ENCODE data around the gene CSPG5.

CSPG5 gene

DNA sequence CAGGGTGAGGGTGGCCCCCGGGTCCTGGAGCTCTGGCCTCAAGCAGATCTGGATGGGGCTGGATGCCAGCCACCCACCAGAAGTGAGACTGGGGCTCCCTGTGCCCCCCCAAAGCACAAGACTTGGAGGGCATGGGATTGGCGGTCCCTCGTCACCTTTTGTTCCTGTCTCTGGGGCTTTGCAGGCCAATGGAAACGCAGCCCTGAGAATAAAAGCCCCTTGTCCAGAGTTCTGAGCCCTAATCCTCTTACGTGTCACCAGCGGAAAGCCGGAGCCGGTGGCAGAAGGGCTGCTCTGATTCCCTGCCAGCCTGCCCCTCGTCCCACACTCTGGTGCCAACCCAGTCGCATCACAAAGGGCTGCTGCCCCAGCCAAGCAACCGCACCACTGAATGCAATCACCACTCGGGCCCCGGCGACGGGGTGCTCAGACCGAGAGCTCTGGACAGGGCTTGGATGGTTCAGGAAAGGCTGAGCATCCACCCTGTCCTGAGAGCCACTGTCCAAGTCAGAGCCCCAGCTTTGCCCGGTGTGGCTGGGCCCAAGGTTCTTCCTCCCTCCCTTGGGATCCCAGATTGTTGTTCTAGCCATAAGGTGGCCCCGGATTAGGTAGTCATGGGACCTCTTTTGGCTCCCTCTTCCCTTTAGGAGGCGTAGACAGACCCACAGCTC lies 42.3 kb downstream of the CSPG5 start:
- no peak for FAIRE-seq

DNA sequence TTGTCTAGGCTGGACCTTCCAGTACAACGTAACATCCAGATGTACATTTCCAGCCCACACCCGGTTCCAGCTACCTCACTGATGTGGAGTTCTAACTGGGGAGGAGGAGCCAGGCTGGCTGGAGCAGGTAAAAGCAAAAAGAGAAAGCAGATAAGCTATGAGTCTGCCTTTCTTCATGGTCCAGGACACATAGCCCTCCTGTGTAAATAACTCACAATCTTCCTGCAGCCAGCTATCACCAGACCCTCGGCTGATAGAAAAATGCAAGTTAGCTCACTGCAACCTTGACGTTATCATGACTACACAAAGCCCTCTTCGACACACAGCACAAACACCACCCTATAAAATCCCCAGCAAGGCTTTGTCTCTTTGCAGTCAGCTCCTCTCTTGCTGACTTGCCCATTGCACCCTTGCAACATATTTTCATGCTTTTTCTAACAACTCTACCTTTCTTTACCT lies 44.6 kb downstream of the CSPG5 start:
- no peak for FAIRE-seq

DNA sequence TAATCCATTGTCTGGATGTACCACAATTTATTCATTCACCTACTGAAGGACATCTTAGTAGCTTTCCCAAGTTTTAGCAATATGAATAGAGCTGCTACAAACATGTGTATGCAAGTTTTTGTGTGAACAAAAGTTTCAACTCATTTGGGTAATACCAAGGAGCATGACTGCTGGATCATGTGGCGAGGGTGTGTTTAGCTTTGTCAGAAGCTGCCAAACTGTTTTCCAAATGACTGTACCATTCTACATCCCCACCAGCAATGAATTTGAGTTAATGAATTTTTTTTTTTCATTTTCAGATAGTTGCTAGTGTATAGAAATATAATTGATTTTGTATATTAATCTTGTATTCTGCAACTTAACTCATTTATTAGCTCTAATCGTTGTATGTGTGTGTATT lies 45.2 kb downstream of the CSPG5 start:
- FAIRE-seq: no peak

DNA sequence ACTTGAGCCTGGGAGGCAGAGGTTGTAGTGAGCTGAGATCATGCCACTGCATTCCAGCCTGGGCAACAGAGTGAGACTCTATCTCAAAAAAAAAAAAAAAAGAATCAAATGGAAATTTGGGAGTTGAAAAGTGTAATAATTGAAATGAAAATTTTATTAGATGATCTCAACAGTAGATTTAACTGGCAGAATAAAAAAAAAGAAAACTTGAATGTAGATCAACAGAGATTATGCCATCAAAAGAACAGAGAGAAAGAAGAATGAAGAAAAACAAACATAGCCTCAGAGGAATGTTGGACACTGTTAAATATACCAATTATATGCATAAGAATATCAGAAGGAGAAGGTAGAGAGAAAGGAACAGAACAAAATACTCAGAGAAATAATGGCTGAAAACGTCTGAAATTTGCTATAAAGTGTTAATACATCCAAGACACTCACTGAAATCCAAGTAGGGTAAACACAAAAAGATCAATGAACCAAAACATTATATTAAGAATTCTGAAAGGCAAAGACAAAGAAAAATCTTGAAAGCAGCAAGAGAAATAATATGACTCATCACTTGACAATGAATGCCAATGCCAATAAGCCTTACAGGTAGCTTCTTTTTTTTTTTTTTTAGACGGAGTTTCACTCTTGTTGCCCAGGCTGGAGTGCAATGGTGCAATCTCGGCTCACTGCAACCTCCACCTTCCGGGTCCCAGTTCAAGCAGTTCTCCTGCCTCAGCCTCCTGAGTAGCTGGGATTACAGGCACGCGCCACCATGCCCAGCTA lies 50.5 kb downstream of the CSPG5 start:
- FAIRE-seq: no peak

DNA sequence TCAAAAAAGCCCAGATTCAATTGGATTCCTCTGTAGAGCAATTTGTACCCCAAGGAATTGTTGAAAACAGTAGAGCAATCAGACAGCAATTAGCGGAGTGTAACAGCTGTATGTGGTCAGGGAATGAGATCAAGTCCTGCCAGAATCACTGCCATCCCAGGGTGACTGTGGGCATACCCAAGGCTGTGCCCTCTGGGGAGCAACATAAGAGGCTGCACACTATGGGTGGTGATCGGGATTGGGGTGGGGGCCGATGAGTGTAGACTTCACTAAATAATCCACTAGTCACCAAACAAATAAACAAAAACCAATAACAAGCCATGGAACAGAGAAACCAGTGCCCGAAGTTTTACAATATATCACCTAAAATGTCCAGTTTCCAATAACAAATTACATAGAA lies 53.0 kb downstream of the CSPG5 start:
- no peak for FAIRE-seq

DNA sequence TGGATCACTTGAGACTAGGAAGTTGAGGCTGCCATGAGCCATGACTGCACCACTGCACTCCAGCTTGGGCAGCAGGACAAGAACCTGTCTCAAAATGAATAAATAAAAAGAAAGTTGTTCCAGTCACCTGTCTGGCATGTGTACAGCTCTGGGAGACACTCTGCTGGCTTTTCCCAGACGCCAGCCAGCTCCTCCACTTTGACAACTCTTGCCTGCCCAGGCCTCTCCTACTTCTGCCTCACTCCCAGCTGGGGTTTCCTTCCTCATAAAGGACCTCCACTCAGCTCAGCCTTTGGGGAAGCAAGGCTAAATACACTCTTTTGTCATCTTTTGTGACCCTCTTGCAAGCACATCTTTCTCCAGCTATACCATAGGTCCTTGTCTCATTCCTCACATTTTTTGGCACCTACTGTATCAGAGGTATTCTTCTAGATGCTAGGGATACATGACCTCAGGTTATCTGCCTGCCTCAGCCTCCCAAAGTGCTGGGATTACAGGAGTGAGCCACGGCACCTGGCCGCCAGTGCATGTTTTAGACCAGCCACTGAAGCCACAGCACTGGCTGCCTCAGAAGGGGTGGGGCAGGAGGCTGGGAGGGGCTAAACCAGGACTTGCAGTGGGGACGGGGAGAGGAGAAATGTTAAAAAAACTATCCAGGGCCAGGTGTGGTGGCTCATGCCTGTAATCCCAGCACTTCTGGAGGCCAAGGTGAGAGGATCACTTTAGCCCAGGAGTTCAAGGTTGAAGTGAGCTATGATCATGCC lies 55.2 kb downstream of the CSPG5 start:
- no peak for FAIRE-seq

DNA sequence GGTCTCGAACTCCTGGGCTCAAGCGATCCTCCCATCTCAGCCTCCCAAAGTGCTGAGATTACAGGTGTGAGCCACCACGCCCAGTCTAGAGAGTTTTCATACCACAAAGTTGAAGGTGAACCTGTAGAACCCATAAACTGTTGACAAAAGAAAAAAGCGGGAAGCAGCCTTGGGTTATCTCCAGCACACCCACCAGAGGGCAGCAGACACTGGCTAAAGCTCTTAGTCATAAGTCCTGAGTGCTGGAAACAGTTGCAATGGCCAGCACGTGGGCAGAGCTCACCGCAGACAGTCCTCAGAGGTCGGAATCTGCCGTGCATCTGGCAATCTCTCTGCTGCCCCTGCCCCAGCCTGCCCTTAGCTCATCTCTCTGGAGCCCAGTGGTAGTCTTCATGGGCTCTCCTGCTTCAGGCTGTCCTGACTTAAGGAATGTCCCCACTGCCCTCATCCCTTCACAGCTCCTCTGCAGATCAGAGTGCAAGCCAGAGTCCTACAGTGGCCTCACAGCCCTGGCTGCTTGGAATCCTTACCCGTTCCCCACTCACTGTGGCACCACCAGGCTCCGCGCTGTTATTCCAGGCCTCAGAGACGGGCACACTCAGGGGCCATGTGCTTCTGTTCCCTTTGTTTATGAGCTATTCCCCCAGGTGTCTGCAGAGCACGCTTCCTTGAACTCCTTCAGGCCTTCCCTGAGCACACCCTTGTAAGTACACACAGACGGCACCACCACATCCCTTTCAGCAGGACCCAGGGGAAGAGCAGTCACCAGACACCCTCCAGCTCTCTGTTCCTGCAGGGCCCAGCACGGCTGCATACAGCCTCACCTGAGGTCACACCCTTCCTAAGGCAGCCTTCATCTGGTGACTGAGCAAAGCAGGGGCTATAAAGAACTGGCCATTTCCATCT lies 56.3 kb downstream of the CSPG5 start:
- FAIRE-seq: peak; percentile 39

DNA sequence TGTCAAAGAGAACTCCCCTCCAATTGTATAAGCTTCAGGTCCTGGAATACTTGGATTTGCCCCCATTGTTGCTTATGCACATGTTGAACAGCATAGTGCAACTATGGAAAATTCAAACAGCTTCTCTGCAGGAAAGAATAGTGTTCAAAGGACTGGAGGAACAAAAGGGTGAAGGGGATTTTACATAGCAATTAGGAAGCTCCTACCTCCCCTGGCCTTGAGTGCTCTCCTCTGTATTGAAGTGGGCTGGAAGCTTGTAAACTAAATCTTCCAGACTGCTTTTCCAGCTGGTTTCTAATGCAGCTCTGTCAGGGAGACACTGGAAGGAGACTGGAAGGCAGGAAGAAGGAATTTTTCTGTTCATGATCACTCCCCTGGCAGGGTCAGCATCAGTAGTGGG lies 57.9 kb downstream of the CSPG5 start:
- no peak for FAIRE-seq

DNA sequence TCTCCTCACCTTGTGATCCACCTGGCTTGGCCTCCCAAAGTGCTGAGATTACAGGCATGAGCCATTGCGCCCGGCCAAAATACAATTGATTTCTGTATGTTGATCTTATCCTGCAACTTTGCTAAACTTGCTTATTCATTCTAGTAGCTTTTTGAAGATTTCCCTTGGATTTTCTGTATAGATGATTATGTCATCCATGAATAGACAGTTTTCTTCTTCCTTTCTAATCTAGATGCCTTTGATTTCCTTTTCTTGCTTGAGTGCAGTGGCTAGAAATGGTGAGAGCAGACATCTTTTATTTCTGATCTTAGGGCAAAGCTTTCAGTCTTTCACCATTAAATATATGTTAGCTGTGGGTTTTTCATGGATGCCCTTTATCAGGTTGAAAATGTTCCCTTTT lies 60.7 kb downstream of the CSPG5 start:
- FAIRE-seq: no peak

DNA sequence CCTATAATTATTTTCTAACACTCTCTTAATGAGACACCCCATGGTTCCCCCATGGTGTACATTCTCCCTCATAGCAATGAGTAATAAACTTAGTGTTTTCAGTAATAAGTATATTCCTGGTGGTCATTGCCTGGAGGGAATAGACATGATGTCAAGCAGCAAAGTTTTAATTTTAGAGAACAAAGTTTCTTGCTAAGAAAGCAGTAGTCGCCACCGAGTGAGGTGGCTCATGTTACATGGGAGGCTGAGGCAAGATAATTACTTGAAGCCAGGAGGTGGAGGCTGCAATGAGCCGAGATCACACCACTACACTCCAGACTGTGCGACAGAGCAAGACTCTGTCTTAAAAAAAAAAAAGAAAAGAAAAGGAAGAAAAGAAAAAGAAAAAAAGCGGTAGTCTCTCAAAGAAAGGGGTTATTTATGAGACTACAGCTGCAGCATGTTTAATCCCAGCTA lies 62.8 kb downstream of the CSPG5 start:
- FAIRE-seq: no peak

DNA sequence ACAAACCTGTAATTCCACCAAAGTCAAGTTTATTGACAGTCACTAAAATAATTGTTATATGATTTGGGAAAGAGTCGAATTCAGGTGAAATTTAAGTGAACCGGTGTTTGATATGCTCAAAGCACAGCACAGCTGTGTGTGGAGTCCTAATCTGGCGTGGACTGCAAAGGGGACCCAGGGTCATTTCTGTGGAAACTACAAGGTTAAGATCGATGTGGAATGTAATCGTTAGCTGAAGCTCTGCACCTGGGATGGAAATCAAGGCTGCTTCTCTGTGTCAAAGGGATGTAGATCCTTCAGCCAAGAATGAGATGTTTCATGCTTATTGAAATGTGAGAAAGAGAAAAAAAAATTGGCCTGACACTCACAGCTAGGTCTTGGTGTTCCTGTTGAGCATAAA lies 63.6 kb downstream of the CSPG5 start:
- no peak for FAIRE-seq

DNA sequence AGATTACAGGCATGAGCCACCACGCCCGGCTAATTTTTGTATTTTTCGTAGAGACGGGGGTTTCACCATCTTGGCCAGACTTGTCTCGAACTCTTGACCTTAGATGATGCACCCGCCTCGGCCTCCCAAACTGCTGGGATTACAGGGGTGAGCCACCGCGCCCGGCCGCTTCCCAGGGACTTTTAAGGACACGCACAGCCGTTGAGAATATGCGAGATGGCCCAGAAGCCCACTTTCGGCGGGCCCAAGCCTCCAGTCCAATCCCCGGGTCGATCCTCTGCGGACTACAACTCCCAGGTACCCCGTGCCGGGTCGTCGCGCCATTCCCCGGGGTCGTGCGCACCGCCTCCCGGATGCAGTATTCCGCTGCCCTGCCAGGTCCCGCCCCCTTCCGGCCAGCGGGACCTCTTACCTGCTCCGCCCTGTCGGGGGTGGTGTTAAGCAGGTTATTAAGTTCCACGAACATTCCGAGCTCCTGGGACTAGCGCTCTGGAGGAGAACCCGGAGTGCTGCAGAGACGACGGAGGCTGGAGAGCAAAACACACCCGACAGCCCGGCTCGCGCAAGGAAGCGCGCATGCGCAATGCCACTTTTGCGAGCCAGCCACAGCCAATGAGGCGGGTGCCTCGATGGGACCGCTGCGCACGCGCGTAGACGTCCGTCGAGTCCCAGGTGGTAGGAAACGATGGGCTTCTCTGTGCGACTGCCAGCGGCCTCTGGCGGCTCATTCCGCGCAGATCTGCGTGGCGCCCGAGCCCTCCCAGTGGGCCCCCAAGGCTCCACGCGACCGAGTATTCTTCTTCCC lies 65.3 kb downstream of the CSPG5 start, which contains the start of gene ELP6:
Gene ELP6 (minus strand): TSS at position 588 of the 805 bp plus-strand sequence. CDS start 122 bp downstream, at position 466.
- FAIRE-seq: peak; percentile 72

DNA sequence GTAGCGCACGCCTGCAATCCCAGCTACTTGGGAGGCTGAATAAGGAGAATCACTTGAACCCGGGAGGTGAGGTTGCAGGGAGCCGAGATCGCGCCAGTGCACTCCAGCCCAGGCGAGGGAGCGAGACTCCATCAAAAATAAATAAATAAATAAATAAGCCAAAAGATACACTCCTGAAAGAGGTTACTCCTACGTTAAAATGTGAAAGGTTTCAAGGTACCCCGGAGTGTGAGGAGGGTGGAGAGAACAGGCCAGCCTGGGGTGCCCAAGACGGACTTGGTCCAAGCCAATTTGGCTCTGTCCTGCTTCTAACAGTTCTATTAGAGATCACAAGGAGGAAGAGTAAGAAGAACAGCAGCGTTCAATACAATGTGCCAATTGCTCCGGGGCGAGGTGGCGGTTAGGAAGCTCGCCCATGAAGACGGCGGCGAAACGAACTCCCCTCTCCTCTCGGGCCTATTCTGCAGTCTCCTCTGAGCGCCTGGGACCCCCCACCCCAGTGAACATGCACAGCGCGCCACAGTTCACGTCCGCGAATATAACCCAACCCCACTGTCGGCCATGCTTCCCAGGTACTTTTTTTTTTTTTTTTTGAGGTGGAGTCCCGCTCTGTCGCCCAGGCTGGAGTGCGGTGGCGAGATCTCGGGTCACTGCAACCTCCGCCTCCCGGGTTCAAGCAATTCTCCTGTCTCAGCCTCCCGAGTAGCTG lies 66.1 kb downstream of the CSPG5 start:
- no peak for FAIRE-seq
